ENCODE measurements around the gene TRIM34. TPM values are rescaled to one million over a fixed set of nuclear protein-coding genes. Genes with fewer than 3 reads are reported as not detected.
A peak's percentile ranks its signal among the peaks of the same experiment; 100 is the strongest.
"Not testable (repeated sequence)": the region's sequence is repeated elsewhere in the genome, so short reads cannot be mapped to it uniquely, and the experiment has no call there.

Gene TRIM34
- polyA plus RNA-seq, 3 donors, result 7.3 to 10.7 (median 7.9) TPM

- DNase-seq (ENCODE audit: extremely low read depth in 1 of 11, low read depth in 9 of 11, low spot score in 4 of 11), result no peak
These were observed 41.6 kb downstream of the TRIM34 start for GRCh38 chr11:5666402-5666793.

- DNase-seq (ENCODE audit: extremely low read depth in 1 of 11, low read depth in 9 of 11, low spot score in 4 of 11), result no peak
These were observed 47.0 kb downstream of the TRIM34 start for GRCh38 chr11:5671831-5672230.

GRCh38 chr11:5674391-5674790 is 49.6 kb downstream of the TRIM34 start:
- DNase-seq (ENCODE audit: extremely low read depth in 1 of 11, low read depth in 9 of 11, low spot score in 4 of 11), result no peak

GRCh38 chr11:5679811-5680210 is 55.0 kb downstream of the TRIM34 start:
- DNase-seq (ENCODE audit: extremely low read depth in 1 of 11, low read depth in 9 of 11, low spot score in 4 of 11), result no peak

GRCh38 chr11:5682890-5683441 is 58.2 kb downstream of the TRIM34 start:
- not testable (repeated sequence) for DNase-seq (ENCODE audit: extremely low read depth in 1 of 11, low read depth in 9 of 11, low spot score in 4 of 11)

GRCh38 chr11:5683620-5684019 is 58.8 kb downstream of the TRIM34 start:
- not testable (repeated sequence) for DNase-seq (ENCODE audit: extremely low read depth in 1 of 11, low read depth in 9 of 11, low spot score in 4 of 11)

GRCh38 chr11:5684036-5684645 is 59.3 kb downstream of the TRIM34 start:
- peak in 4 of 11 donors; percentile 1 to 9 (median 6) for DNase-seq (ENCODE audit: extremely low read depth in 1 of 11, low read depth in 9 of 11, low spot score in 4 of 11)

GRCh38 chr11:5684646-5685362 is 60.0 kb downstream of the TRIM34 start, which contains the start of gene TRIM5:
Gene TRIM5, minus strand, starts transcription at chr11:5685074. Its CDS starts 4,897 bp downstream, at chr11:5680177.
- DNase-seq (ENCODE audit: extremely low read depth in 1 of 11, low read depth in 9 of 11, low spot score in 4 of 11), result peak; percentile 75 to 94 (median 88)

GRCh38 chr11:5686426-5686825 is 61.6 kb downstream of the TRIM34 start:
- DNase-seq (ENCODE audit: extremely low read depth in 1 of 11, low read depth in 9 of 11, low spot score in 4 of 11), result no peak

GRCh38 chr11:5688482-5688881 is 63.7 kb downstream of the TRIM34 start:
- DNase-seq (ENCODE audit: extremely low read depth in 1 of 11, low read depth in 9 of 11, low spot score in 4 of 11), result no peak

GRCh38 chr11:5689551-5689983 is 64.8 kb downstream of the TRIM34 start, which contains the start of gene TRIM22:
Gene TRIM22, plus strand, starts transcription at chr11:5689790. Its CDS starts 6,443 bp downstream, at chr11:5696233.
- DNase-seq (ENCODE audit: extremely low read depth in 1 of 11, low read depth in 9 of 11, low spot score in 4 of 11), result peak in 6 of 11 donors; percentile 4 to 26 (median 8)

- DNase-seq (ENCODE audit: extremely low read depth in 1 of 11, low read depth in 9 of 11, low spot score in 4 of 11), result no peak
These were observed 65.4 kb downstream of the TRIM34 start for GRCh38 chr11:5690216-5690615.

- no peak for DNase-seq (ENCODE audit: extremely low read depth in 1 of 11, low read depth in 9 of 11, low spot score in 4 of 11)
These were observed 65.9 kb downstream of the TRIM34 start for GRCh38 chr11:5690736-5691135.

- not testable (repeated sequence) for DNase-seq (ENCODE audit: extremely low read depth in 1 of 11, low read depth in 9 of 11, low spot score in 4 of 11)
These were observed 66.6 kb downstream of the TRIM34 start for GRCh38 chr11:5691238-5691963.

GRCh38 chr11:5691964-5692361 is 67.2 kb downstream of the TRIM34 start:
- no peak for DNase-seq (ENCODE audit: extremely low read depth in 1 of 11, low read depth in 9 of 11, low spot score in 4 of 11)

Other genes starting within 250 kb of the TRIM34 start
- gene OR51M1, start 241.2 kb upstream of the TRIM34 start, polyA plus RNA-seq (ENCODE audit: insufficient read length in 3 of 3), result not detected
- gene OR51Q1, start 202.9 kb upstream of the TRIM34 start, polyA plus RNA-seq (ENCODE audit: insufficient read length in 3 of 3), result not detected
- not detected for gene OR51I1, start 183.5 kb upstream of the TRIM34 start, polyA plus RNA-seq (ENCODE audit: insufficient read length in 3 of 3)
- gene OR51I2, start 175.7 kb upstream of the TRIM34 start, polyA plus RNA-seq (ENCODE audit: insufficient read length in 3 of 3), result under 1 TPM in 1 of 3 donors, not detected in 2; 0.09 TPM
- not detected for gene OR52D1, start 136.3 kb upstream of the TRIM34 start, polyA plus RNA-seq (ENCODE audit: insufficient read length in 3 of 3)
- not detected for gene UBQLN3, start 115.0 kb upstream of the TRIM34 start, polyA plus RNA-seq (ENCODE audit: insufficient read length in 3 of 3)
- under 1 TPM; 0.56 to 0.85 (median 0.62) TPM for gene UBQLNL, start 108.3 kb upstream of the TRIM34 start, polyA plus RNA-seq (ENCODE audit: insufficient read length in 3 of 3)
- not detected for gene OR52H1, start 76.5 kb upstream of the TRIM34 start, polyA plus RNA-seq (ENCODE audit: insufficient read length in 3 of 3)
- gene OR52B6, start 44.1 kb upstream of the TRIM34 start, polyA plus RNA-seq (ENCODE audit: insufficient read length in 3 of 3), result not detected
- gene TRIM6, start 28.4 kb upstream of the TRIM34 start, polyA plus RNA-seq (ENCODE audit: insufficient read length in 3 of 3), result 10 to 100 TPM; 22.2 to 30.3 (median 24.0) TPM
- gene TRIM5, start 60.1 kb downstream of the TRIM34 start, polyA plus RNA-seq (ENCODE audit: insufficient read length in 3 of 3), result 10 to 100 TPM; 38.4 to 49.2 (median 39.7) TPM
- 10 to 100 TPM in 1 of 3 donors, 1 to 10 TPM in 2; 6.1 to 13.9 (median 7.0) TPM for gene TRIM22, start 64.8 kb downstream of the TRIM34 start, polyA plus RNA-seq (ENCODE audit: insufficient read length in 3 of 3)
- not detected for gene OR56B1, start 111.4 kb downstream of the TRIM34 start, polyA plus RNA-seq (ENCODE audit: insufficient read length in 3 of 3)
- not detected for gene OR52N4, start 129.2 kb downstream of the TRIM34 start, polyA plus RNA-seq (ENCODE audit: insufficient read length in 3 of 3)
- gene OR52N5, start 158.4 kb downstream of the TRIM34 start, polyA plus RNA-seq (ENCODE audit: insufficient read length in 3 of 3), result not detected
- not detected for gene OR52N1, start 166.3 kb downstream of the TRIM34 start, polyA plus RNA-seq (ENCODE audit: insufficient read length in 3 of 3)
- not detected for gene OR52N2, start 183.9 kb downstream of the TRIM34 start, polyA plus RNA-seq (ENCODE audit: insufficient read length in 3 of 3)
- not detected for gene OR52E6, start 216.9 kb downstream of the TRIM34 start, polyA plus RNA-seq (ENCODE audit: insufficient read length in 3 of 3)
- gene OR52E8, start 232.7 kb downstream of the TRIM34 start, polyA plus RNA-seq (ENCODE audit: insufficient read length in 3 of 3), result not detected